BE2C (cell line): ENCODE measurements around the gene DYNC1H1.

Experiments used
- DNase-seq: peaks from one replicate; pipeline ENCODE4 v3.0.0-alpha.2; 2020
- H3K27me3 ChIP-seq: fragments of 250-450 bp; sonication (Bioruptor Pico); 2 replicates; pipeline ENCODE4 v1.5.1; 2020; ENCODE audit warnings: mild to moderate bottlenecking
- H3K36me3 ChIP-seq: fragments of 250-450 bp; sonication (Bioruptor Pico); 2 replicates; pipeline ENCODE4 v1.5.1; 2020; ENCODE audit warnings: mild to moderate bottlenecking
- H3K4me1 ChIP-seq: fragments of 250-450 bp; sonication (Bioruptor Pico); 2 replicates; pipeline ENCODE4 v1.5.1; 2020
- H3K4me3 ChIP-seq: 2 replicates; pipeline ENCODE4 v1.5.1; 2011; ENCODE audit warnings: low read depth, low read length
- H3K9me3 ChIP-seq: fragments of 250-450 bp; sonication (Bioruptor Pico); 2 replicates; pipeline ENCODE4 v1.5.1; 2020
- TF ChIP-seq, protein P1 (sequence below): IDR thresholded peaks from 2 replicates; pipeline ENCODE4 v1.5.1; 2012; ENCODE audit warnings: mild to moderate bottlenecking, low read depth, low read length

Gene DYNC1H1

DNA sequence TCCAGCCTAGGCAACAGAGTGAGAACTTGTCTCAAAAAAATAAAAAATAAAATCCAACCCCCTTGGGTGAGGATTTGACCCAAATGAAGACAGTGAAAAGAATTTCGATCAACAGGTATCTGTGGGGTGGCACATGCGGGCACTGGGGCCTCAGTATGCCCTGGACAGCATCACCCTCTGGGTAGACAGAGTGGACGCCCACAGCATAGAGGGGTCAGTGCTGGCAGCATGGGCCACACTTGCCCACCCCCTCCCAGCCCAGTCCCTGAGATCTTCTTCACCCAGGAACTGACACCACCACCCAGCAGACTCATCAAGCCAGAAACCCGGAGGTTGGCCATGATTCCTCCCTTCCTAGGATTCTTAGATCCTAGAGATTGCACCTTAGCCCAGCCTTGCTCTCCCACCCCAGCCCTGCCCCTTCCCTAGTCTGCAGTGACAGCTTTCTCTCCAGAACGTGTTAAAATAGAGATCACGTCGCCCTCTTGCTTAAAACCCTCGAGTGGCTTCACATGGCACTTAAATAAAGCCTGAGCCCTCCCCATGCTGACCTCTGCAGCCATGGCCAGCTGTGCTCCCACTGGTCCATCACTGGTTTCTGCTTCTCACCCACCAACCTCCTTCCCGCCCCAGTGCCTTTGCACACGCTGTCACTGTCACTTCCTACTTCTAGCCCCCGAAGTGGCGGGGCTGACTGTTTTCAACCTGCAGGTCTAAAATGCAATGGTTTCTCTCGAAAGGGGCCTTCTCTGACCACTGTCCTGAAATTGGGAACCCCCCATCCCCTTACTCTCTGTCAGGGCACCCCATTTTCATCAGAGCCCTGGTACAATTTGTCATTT is 26.2 kb upstream of the DYNC1H1 start:
- Histone ChIP-seq H3K4me1 (no peaks in the 10 kb centered on the region), H3K4me3 (no peak overlapping the region), H3K9me3 (no peaks in the 10 kb centered on the region), H3K27me3 (no peaks in the 10 kb centered on the region; the same call in 1 of the 2 replicates), H3K36me3 (no peaks in the 10 kb centered on the region)
- TF ChIP-seq, protein P1, sequence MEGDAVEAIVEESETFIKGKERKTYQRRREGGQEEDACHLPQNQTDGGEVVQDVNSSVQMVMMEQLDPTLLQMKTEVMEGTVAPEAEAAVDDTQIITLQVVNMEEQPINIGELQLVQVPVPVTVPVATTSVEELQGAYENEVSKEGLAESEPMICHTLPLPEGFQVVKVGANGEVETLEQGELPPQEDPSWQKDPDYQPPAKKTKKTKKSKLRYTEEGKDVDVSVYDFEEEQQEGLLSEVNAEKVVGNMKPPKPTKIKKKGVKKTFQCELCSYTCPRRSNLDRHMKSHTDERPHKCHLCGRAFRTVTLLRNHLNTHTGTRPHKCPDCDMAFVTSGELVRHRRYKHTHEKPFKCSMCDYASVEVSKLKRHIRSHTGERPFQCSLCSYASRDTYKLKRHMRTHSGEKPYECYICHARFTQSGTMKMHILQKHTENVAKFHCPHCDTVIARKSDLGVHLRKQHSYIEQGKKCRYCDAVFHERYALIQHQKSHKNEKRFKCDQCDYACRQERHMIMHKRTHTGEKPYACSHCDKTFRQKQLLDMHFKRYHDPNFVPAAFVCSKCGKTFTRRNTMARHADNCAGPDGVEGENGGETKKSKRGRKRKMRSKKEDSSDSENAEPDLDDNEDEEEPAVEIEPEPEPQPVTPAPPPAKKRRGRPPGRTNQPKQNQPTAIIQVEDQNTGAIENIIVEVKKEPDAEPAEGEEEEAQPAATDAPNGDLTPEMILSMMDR, result no peak
- no peak for DNase-seq

DNA sequence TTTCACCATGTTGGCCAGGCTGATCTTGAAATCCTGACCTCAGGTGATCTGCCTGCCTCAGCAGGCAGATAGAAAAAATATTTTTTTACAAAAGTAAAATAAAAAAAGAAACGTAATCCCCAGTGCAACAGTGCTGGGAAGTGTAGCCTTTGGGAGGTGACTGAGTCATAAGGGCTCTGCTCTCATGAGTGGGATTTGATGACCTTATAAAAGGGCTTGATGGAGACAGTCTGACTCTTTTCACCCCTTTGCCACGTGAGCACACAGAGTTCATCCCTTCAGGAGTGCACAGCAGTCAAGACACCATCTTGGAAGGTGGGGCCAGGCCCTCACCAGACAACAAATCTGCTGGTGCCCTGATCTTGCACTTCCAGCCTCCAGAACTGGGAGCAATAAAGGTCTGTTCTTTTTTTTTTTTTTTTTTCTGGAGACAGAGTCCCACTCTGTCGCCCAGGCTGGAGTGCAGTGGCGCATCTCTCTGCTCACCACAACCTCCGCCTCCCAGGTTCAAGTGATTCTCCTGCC is 24.7 kb upstream of the DYNC1H1 start:
- Histone ChIP-seq H3K36me3 (no peaks in the 10 kb centered on the region), H3K4me1 (no peaks in the 10 kb centered on the region), H3K27me3 (no peaks in the 10 kb centered on the region; the same call in 1 of the 2 replicates), H3K9me3 (no peaks in the 10 kb centered on the region), H3K4me3 (no peak overlapping the region)
- TF ChIP-seq, protein P1, result no peak
- DNase-seq, result no peak

DNA sequence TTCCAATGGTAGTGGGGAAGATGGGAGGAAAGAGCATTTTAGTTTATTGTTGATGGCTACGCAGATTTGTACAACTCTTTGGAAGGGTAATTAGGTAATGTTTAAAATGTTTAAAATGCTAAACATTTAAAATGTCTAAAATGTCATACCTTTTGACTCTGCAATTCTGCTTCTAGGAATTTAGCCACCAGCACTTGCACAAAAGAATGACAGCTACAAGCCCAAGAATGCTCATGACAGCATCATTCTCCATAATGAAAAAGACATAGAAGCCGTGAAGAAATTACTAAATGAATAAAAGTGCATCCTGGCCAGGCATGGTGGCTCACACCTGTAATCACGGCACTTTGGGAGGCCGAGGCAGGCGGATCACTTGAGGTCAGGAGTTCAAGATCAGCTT is 19.9 kb upstream of the DYNC1H1 start:
- no peaks in the 10 kb centered on the region for H3K36me3 ChIP-seq
- no peak for DNase-seq
- TF ChIP-seq, protein P1, result no peak
- H3K4me3 ChIP-seq, result no peak overlapping the region
- H3K9me3 ChIP-seq, result no peaks in the 10 kb centered on the region
- H3K4me1 ChIP-seq, result no peaks in the 10 kb centered on the region
- H3K27me3 ChIP-seq, result no peaks in the 10 kb centered on the region; the same call in 1 of the 2 replicates

DNA sequence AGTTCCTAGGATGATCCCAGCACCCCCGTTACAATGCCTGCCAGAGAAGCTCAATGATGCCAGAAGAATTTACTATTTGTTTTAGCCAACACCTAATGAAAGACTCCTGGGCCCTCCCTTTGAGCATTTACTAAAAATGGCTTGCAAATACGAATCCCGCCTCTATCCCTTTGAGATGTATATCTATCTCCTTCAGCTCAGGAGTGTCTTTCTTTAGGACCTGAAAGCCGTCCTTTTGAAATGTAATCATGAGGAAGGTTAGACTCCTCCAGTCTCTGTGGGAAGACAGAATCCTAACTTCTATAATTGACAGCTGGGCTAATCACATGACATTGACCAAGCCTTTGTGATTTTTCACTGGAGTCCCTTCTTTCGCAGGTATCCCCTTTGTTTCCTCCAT is 19.2 kb upstream of the DYNC1H1 start:
- Histone ChIP-seq H3K9me3 (no peaks in the 10 kb centered on the region), H3K4me1 (no peaks in the 10 kb centered on the region), H3K36me3 (no peaks in the 10 kb centered on the region), H3K27me3 (no peaks in the 10 kb centered on the region; the same call in 1 of the 2 replicates), H3K4me3 (no peak overlapping the region)
- DNase-seq, result no peak
- TF ChIP-seq, protein P1, result no peak

DNA sequence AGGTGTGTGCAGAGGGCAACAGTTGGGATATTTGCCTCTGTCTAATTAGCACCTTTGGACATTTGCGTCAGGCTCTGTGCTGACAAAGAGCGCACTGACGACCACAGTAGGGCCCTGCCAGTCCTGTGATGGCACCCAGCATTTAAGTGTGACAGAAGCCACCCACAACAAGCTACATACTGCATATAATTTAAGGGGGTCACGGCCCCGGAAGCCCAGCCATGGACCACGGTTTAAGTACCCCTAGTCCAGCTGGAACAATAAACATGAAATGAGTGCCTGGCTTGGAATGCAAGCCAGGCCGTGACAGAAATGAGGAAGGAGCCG is 16.8 kb upstream of the DYNC1H1 start:
- TF ChIP-seq, protein P1, result no peak
- Histone ChIP-seq H3K36me3 (no peaks in the 10 kb centered on the region), H3K27me3 (no peaks in the 10 kb centered on the region; the same call in 1 of the 2 replicates), H3K9me3 (no peaks in the 10 kb centered on the region), H3K4me1 (no peaks in the 10 kb centered on the region), H3K4me3 (peak overlapping the region; percentile 99)
- DNase-seq, result no peak
